AG04450 (cell line): ENCODE data around the gene PROM2. TPM values are rescaled to one million over a fixed set of nuclear protein-coding genes. Genes with fewer than 3 reads are reported as not detected.

Experiments used
- CTCF ChIA-PET: fragments of 300-600, 350-600 bp; formaldehyde crosslinking; extraction: SDS; loops from one replicate; lab custom pipeline; 2022; ENCODE audit warnings: antibody characterized with exemption, inconsistent platforms; lab: Charles Lee
- POLR2A ChIA-PET: fragments of 350-600 bp; formaldehyde crosslinking; extraction: SDS; loops from one replicate; lab custom pipeline; 2021; ENCODE audit warnings: antibody characterized with exemption, inconsistent platforms; lab: Yijun Ruan, JAX
- DNase-seq: peaks from one replicate; pipeline ENCODE4 v3.0.0-alpha.2; 2011; ENCODE audit warnings: low read depth, low spot score
- H3K27ac ChIP-seq: one replicate; pipeline ENCODE4 v1.5.1; 2012; ENCODE audit warnings: low read depth, low read length, control low read depth
- H3K27me3 ChIP-seq: one replicate; pipeline ENCODE4 v1.6.0; 2012; ENCODE audit warnings: low read length; ENCODE audit not compliant: control insufficient read depth, insufficient read depth
- H3K4me3 ChIP-seq: 2 replicates; pipeline ENCODE4 v1.5.1; 2011; ENCODE audit warnings: mild to moderate bottlenecking, low read depth, low read length, control low read depth
- H3K9me3 ChIP-seq: 2 replicates; pipeline ENCODE4 v1.5.1; 2012; ENCODE audit warnings: low read length; ENCODE audit not compliant: control insufficient read depth, insufficient read depth
- CTCF ChIP-seq: IDR thresholded peaks from 2 replicates; pipeline ENCODE4 v1.5.1; 2011; ENCODE audit warnings: low read depth, low read length, control low read depth, inconsistent platforms
- polyA plus RNA-seq: library from polyadenylated mRNA; depleted of rRNA; stranded (reverse); fragments of >200 nt; gene quantifications from 2 replicates; pipeline ENCODE4 v1.2.3, GENCODE V29; 2011

The PROM2 gene
- polyA plus RNA-seq, 1 experiment = 0.12 TPM

GRCh38 chr2:95309599-95309998 lies 35.4 kb downstream of the PROM2 start:
- ChIA-PET POLR2A (no interaction called here), CTCF (no interaction called here)
- Histone ChIP-seq H3K9me3 (no peaks in the 10 kb centered on the region), H3K27ac (no peak overlapping the region), H3K27me3 (peaks cover 3% of the 10 kb centered on the region), H3K4me3 (no peak overlapping the region)
- no peak for TF ChIP-seq CTCF
- no peak for DNase-seq

GRCh38 chr2:95310216-95310615 lies 36.0 kb downstream of the PROM2 start:
- Histone ChIP-seq H3K9me3 (no peaks in the 10 kb centered on the region), H3K4me3 (no peak overlapping the region), H3K27me3 (peaks cover 4% of the 10 kb centered on the region), H3K27ac (no peak overlapping the region)
- POLR2A ChIA-PET = no interaction called here
- no peak for TF ChIP-seq CTCF
- CTCF ChIA-PET = no interaction called here
- DNase-seq = no peak

GRCh38 chr2:95310651-95311050 lies 36.4 kb downstream of the PROM2 start:
- H3K27ac ChIP-seq = no peak overlapping the region
- ChIA-PET POLR2A (no interaction called here), CTCF (no interaction called here)
- TF ChIP-seq CTCF = no peak
- H3K27me3 ChIP-seq = peaks cover 4% of the 10 kb centered on the region
- H3K4me3 ChIP-seq = no peak overlapping the region
- no peak for DNase-seq
- no peaks in the 10 kb centered on the region for H3K9me3 ChIP-seq

- Histone ChIP-seq H3K9me3 (no peaks in the 10 kb centered on the region), H3K27ac (no peak overlapping the region), H3K4me3 (no peak overlapping the region), H3K27me3 (peaks cover 2% of the 10 kb centered on the region)
- POLR2A ChIA-PET = no interaction called here
- no peak for TF ChIP-seq CTCF
- CTCF ChIA-PET = interaction anchor here (1.0 kb wide), 1 partner anchor 33 kb away, joined by 3 read pairs; no protein-coding TSS in a partner anchor
- DNase-seq = no peak
Observed at GRCh38 chr2:95311815-95312542, 37.7 kb downstream of the PROM2 start.

GRCh38 chr2:95312543-95313201 lies 38.4 kb downstream of the PROM2 start:
- no peak overlapping the region for H3K27ac ChIP-seq
- CTCF ChIA-PET = interaction anchor here (1.0 kb wide), 1 partner anchor 32 kb away, joined by 3 read pairs; no protein-coding TSS in a partner anchor
- TF ChIP-seq CTCF = no peak
- POLR2A ChIA-PET = no interaction called here
- H3K4me3 ChIP-seq = no peak overlapping the region
- H3K9me3 ChIP-seq = no peaks in the 10 kb centered on the region
- peaks cover 2% of the 10 kb centered on the region for H3K27me3 ChIP-seq
- DNase-seq = no peak
